Hematopoietic multipotent progenitor cell treated with erythropoietin and hydrocortisone succinate and interleukin-3 and kit ligand, for 17 days (in vitro differentiated cells): Measurements from ENCODE around the gene DSCAM.
"Not testable (repeated sequence)": the region's sequence is repeated elsewhere in the genome, so short reads cannot be mapped to it uniquely, and the experiment has no call there.

Experiments used
- DNase-seq: peaks from one replicate; pipeline ENCODE4 v3.0.0-alpha.2; 2015; ENCODE audit warnings: low spot score

Gene DSCAM

DNA sequence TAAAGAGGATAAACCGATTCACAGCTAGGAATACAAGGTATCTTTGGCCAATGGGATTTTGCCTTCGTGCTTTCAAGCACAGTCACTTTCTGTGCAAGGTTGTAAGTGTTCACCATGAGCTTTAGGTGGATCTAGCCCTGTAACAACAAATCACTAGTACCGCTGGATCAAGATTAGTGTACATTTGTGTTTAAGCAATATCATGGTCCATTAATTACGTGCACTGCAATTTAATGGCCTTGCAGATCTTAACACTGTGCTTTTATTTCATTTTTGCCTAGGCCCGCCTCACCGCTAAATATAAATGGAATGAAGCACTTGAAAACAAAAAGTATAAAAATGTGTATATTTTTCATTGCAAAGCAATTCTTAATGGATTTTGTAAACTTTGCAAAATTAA lies 461.1 kb downstream of the DSCAM start:
- DNase-seq = no peak

DNA sequence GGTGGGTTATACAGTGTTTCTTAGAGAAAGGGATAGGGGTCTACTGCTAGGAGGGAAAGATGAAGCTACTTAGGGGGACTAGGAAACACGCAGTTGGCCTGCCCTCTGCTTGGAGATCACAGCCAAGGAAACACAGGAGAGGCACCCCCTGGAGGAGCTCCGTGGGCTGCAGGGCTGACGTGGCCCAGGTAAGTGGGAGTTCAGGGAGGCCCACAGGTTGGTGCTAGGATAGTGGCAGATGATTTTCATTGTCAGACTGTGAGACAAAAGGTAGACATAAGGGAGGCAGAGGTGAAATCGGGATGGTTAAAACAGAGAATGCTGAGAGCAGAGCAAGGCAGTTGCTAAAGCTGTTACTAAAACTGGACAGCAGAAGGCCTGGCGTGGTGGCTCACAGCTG lies 463.0 kb downstream of the DSCAM start:
- no peak for DNase-seq

GRCh38 chr21:40381111-40381510 lies 465.8 kb downstream of the DSCAM start:
- no peak for DNase-seq

DNA sequence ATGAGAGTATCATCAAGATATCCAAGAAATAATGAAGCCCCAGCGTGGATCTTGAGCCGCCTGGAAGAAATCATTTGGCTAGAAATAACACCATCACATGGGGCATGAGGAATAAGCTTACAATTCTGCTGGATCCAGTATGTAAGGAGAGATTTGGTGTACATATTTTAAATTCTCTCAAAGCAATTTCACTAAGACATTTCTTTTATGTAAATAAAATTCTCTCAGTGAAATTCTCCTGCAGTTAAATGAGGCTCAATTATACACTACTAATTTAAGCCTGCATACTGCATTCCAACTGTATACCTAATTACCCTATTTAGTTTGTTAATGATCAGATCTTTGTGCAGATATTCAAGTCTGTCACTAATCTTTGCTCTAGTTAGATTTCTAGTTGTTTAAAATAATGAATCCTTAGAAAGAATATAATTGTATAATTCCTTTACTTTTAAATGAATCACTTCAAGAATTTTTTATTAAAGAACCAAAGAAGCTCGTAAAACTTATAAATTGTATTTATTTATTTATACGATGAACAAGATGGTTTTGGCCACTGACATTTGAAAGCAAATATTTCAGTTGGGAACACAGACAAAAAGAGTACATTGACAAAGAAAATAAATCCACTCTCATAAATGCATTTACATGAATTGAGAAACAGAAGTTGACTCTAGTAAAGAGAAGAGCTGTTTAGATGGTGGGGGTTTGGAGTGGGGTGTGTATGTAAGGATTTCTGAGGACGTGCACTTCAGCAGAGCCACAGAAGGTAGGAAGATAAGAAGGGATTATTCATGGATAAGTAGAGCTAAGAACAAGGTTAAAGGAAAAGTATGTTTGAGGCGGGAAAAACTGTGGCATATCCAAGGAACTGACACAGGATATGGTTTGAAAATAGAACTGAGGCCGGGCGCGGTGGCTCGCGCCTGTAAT lies 466.8 kb downstream of the DSCAM start:
- DNase-seq = no peak

DNA sequence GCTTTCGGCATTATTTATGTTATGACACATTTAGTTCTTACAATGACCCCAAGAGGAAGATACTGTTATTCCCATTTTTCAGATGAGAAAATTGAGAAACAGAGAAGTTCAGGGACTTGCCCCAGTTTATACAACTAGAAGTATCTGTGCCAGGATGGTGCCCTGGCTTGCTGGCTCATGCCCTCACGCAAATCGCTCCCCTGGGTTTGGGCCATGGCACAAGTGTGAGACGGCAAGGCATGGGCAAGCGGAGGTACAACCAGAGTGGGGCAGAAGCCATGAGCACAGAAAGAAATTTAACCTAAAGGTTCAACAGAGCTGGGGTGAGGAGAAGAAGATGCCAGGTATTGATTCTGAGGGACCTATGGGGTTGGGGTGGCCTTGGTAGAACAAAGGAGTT lies 469.8 kb downstream of the DSCAM start:
- no peak for DNase-seq

DNA sequence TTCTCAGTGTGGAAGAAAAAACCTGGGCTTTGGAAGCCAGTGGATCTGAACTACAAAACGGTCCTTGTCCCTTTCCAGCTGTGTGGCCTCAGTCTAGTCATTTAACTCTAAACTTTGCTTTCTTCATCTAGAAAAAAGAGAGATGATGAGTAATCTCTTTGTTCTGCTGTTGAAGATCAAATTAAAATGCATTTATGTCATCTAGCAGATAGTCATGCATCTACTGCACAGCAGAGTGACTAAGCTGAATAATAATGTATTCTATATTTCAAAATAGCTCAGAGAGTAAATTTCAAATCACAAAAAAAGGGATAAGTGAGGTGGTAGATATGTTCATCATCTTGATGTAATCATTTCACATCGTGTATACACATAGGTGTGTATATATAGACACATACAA lies 473.2 kb downstream of the DSCAM start:
- no peak for DNase-seq

DNA sequence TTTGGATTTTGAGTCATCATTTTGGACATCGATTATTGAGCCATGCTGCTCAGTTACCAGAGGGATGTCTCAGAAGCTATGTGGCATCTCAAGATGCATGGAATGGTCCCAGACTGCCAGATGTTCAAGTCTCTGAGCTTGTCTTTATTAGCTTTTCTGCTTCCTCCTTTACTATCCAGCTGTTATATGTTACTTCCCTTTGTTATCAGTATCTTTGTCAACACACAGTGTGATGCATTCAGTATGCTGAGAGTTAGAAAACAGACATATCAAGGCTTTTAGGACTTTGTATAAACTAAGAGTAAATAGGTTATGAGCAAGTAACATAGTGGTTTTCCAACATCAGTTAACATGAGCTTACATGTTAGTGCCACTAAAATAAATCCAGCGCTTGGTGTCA lies 474.5 kb downstream of the DSCAM start:
- DNase-seq = no peak

DNA sequence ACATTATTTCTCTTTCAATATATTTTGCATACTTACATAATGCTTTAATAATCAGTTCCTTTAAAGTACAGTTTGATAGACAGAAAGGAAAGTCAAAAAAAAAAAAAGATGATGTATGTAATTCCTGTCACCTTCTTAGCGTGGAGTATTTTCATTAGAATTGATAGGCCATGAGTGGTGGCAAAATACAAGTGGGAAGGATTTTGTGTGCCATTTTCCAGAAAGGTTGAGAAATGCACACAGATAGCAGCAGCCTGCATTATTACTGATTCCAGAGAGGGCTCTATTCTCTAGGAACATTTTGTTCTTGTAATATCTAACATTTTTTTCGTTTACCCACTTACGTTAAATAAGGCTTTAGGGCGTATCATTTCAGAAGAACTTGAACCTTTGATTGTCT lies 475.6 kb downstream of the DSCAM start:
- DNase-seq = no peak

DNA sequence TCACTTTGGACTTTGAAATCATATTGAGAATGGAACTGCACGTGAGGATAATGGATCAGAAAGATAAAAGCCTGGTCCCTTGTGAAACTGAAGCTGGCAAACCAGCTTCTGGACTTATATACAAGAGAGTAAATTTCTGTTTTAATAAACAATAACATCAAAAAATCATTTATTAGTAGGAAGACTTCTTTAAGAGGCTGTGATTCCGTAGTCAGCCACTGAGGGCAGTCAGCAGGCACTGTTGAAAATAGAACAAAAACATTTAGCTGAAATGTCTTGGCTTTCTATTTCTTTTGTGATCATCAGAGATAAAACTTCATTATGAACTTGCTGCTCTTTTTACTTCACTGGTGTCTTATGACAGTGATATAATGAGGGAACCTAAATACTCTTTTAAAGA lies 490.3 kb downstream of the DSCAM start:
- no peak for DNase-seq

DNA sequence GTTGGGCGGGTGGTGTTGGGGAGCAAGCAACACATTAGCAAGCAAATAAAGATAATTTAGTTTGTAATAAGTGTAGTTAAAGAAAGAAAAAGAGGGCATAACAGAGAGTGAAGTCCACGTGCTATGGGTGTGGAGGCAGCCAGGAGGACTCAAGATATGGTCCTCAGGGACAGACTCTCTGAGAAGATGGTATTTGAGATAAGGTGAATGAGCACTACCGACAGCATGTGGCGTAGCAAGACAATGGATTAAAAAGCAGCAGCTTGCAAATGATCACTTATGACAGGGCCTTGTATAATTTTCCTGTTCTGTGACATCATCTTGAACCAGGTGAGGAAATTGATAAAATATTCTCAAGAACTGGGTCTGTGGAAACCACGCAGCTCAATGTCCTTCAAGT lies 491.9 kb downstream of the DSCAM start:
- DNase-seq = no peak

DNA sequence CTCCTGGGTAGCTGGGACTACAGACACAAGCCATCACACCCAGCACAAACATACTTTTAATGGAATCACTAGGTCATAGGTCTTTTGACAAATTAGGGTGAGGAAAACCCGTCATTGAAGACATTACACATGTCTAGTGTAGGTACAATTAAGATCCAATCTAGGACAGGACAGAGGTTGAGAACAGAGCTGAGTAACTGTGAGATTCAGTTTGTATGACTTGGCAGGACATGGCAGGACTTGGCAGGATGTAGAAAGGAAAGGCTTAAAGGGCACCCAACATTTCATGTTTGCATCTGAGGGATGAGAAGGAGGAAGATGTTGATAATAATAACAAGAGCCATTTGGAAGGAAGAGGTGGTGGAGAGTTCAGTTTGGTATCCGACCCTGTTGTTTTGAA lies 496.0 kb downstream of the DSCAM start:
- DNase-seq = no peak

- DNase-seq = no peak
These were observed 497.4 kb downstream of the DSCAM start for GRCh38 chr21:40349591-40349990.

GRCh38 chr21:40345711-40346321 lies 501.1 kb downstream of the DSCAM start:
- no peak for DNase-seq

- no peak for DNase-seq
These were observed 506.6 kb downstream of the DSCAM start for GRCh38 chr21:40340357-40340756.

- DNase-seq = no peak
These were observed 507.9 kb downstream of the DSCAM start for GRCh38 chr21:40339050-40339449.

DNA sequence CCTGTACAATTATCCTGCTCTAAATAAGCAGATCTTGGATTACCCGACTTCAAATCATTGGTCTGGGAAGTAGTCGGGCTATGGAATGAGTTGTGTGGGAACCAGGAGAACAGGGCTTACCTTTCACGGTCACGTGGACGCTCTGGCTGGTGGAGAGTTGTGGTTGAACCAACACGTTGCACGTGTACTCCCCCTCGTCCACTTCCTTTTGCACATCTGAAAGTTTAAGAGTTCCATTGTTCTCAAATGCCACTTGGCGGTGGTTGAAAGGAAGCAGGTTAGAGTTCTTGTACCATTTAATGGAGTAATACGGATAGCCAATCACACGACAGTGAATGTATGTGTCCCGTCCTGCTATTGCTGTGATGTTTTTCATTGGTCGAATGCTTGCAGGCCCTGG lies 509.0 kb downstream of the DSCAM start:
- no peak for DNase-seq

DNA sequence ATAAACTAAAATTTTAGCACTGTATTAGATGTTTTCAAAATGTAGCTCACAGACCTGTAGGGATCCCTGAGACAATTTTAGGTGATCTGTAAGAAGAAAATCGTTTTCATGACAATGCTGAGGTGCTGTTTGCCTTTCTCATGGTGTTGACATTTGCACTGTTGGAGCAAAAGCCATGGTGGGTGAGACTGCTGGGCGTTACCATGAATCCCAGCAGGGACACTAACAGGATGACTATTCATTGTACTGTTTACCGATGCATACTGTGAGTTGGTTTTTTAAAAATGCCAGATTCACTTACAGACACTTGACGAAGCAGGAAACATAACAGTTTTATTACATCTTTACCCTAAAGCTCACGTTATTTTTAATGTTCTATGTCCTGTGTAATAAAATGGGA lies 511.3 kb downstream of the DSCAM start:
- no peak for DNase-seq

- DNase-seq = no peak
These were observed 512.8 kb downstream of the DSCAM start for GRCh38 chr21:40334159-40334558.

DNA sequence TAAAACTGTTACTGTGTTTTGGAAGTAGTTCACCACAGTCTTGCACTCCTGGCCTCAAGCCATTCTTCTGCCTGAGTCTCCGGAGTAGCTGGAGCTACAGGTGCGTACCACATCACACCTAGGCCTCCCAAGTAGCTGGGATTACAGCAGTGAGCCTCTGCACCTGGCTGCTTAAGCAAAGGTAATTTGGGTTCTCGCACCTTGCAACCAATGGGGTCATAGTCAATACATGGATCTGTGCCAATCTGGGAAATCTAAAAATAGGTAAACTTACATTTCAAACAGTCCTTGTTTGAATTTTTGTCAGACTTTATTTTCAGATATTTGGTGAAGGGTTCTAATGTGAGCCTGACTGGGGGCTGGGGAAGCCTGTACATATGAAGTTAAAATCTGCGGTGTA lies 513.2 kb downstream of the DSCAM start:
- no peak for DNase-seq

- no peak for DNase-seq
These were observed 515.2 kb downstream of the DSCAM start for GRCh38 chr21:40331804-40332203.

DNA sequence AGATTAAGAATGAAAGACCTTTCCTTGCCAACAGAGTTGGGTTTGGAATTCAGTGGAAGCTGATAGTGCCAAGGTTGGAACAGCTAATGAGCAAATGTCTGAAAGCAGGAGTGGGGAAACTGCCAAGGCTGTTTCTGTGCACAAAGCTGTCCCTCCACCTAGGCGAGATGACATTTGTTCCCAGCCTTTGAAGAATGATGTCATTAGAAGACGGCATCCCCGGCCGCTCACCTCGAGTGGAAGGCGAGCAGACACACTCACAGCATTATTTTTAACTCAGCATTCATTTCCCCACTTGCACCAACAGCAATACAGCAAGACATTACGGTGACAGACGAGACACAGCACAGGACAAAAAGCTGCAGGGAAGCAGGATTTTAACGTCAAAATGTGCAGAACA lies 515.8 kb downstream of the DSCAM start:
- DNase-seq = no peak

DNA sequence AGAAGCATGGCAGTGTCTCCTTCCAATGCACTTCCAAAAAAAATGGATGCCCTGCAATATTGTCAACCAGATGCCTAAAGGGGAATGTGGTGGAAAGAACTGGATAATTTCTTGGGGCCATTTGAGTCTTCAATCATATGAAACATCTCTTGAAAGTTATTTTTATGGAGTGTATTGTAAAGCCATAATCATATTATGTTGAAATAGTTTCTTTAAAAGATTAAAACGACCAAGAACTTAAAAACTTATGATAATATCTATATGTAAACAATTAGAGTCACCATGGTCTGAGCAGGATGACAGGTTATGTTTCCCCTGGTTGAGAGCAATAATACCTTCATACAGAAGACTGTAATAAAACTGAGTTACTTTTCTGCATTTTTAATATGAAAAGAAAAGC lies 522.6 kb downstream of the DSCAM start:
- DNase-seq = no peak

DNA sequence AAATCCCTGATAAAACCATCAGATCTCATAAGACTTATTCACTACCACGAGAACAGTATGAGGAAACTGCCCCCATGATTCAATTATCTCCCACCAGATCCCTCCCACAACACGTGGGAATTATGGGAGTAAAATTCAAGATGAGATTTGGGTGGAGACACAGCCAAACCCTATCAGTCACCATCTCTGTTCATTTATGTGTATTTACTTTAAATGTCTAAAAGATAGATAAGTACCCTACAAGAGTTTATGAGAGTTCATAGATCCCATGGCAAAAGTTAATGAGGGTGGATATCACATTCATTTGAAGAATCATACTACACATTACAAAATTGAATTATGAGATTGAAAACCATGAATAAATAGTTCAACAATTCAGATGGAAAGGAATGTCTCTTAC lies 526.2 kb downstream of the DSCAM start:
- DNase-seq = not testable (repeated sequence)

DNA sequence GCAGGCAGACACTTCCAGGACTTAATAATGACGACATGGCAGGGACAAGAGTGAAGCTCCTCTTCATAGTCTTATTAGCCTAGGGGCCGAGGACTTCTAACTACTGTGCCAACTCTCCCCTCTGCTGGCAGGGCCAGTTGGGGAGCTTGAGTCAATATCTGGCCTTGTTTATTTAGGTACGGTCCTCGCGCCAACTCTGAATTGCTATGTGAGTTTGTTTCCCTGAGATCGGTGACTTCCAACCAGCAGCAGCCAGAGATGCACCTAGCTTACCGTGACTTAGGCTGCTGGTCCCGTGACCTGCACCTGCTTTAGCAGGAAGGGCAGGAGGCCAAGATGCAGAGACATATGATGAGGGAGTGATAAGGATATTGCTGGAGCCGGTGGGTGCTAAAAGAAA lies 528.6 kb downstream of the DSCAM start:
- no peak for DNase-seq
